Measurements from ENCODE around the gene LRRC36.

The LRRC36 gene

DNA sequence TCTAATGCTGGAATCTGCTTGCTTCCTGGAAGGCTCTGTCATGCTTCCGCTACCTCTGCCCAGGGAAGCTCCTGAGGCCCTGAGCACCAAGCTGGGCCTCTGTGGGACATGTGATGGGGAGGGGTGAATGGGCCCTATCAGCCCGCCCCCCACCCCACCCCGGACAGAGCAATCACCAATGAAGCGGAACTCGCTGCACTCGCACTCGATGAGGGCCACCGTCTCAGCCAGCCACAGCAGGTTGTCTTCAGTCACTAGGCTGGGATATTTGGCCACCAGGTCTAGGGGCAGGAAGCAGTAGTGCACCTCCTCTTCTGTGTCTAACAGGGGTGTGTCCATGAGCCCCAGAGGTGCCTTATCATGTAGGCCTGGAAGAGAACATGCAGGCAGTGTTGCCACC is 23.6 kb upstream of the LRRC36 start:
- H3K27me3 ChIP-seq (ENCODE audit: insufficient read depth, poor library complexity, severe bottlenecking): no peaks in the 10 kb centered on the region

DNA sequence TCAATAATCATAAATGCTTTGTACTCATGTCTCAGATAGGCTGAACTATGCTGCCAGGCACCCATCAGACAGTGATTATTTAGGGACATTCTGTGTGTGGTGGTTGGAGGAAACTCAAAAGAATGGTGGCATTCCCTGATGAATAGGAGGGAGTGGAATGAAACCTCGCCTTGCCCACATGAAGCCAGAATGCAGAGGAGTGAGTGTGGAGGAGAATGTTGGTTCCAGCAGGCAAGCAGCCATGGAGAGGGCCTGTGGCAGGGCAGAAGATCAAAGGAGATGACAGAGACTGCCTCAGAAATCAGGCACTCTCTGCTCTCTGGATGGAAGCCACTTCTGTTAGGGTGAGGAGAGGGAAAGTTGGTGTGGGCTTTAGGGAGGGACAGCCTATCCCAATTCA is 22.6 kb upstream of the LRRC36 start:
- no peak for DNase-seq (ENCODE audit: low read depth in 1 of 2, low spot score in 1 of 2)
- H3K27me3 ChIP-seq (ENCODE audit: insufficient read depth, poor library complexity, severe bottlenecking): no peaks in the 10 kb centered on the region
- H3K27ac ChIP-seq (replicated peaks): no peak overlapping the region
- no peak overlapping the region for H3K4me3 ChIP-seq (replicated peaks; ENCODE audit: insufficient read depth, low read length)
- TF ChIP-seq, protein P1, sequence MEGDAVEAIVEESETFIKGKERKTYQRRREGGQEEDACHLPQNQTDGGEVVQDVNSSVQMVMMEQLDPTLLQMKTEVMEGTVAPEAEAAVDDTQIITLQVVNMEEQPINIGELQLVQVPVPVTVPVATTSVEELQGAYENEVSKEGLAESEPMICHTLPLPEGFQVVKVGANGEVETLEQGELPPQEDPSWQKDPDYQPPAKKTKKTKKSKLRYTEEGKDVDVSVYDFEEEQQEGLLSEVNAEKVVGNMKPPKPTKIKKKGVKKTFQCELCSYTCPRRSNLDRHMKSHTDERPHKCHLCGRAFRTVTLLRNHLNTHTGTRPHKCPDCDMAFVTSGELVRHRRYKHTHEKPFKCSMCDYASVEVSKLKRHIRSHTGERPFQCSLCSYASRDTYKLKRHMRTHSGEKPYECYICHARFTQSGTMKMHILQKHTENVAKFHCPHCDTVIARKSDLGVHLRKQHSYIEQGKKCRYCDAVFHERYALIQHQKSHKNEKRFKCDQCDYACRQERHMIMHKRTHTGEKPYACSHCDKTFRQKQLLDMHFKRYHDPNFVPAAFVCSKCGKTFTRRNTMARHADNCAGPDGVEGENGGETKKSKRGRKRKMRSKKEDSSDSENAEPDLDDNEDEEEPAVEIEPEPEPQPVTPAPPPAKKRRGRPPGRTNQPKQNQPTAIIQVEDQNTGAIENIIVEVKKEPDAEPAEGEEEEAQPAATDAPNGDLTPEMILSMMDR (IDR thresholded peaks at IDR 0.05; ENCODE audit: insufficient read depth, low read length): no peak
- TF ChIP-seq POLR2AphosphoS5 (IDR thresholded peaks at IDR 0.05; ENCODE audit: low read depth) (no peak), GABPA (IDR thresholded peaks at IDR 0.05; ENCODE audit: low read depth) (no peak), REST (IDR thresholded peaks at IDR 0.05; ENCODE audit: insufficient replicate concordance, low read depth) (no peak), SPI1 (IDR thresholded peaks at IDR 0.05; ENCODE audit: borderline replicate concordance, low read depth) (no peak)

More for the DNA sequence above, 23.6 kb upstream of the LRRC36 start:
- no peak overlapping the region for H3K4me3 ChIP-seq (replicated peaks; ENCODE audit: insufficient read depth, low read length)
- TF ChIP-seq GABPA (IDR thresholded peaks at IDR 0.05; ENCODE audit: low read depth): no peak
- no peak for TF ChIP-seq REST (IDR thresholded peaks at IDR 0.05; ENCODE audit: insufficient replicate concordance, low read depth)
- TF ChIP-seq, protein P1 (IDR thresholded peaks at IDR 0.05; ENCODE audit: insufficient read depth, low read length): no peak
- no peak for TF ChIP-seq SPI1 (IDR thresholded peaks at IDR 0.05; ENCODE audit: borderline replicate concordance, low read depth)
- TF ChIP-seq POLR2AphosphoS5 (IDR thresholded peaks at IDR 0.05; ENCODE audit: low read depth): no peak
- no peak overlapping the region for H3K27ac ChIP-seq (replicated peaks)
- no peak for DNase-seq (ENCODE audit: low read depth in 1 of 2, low spot score in 1 of 2)

DNA sequence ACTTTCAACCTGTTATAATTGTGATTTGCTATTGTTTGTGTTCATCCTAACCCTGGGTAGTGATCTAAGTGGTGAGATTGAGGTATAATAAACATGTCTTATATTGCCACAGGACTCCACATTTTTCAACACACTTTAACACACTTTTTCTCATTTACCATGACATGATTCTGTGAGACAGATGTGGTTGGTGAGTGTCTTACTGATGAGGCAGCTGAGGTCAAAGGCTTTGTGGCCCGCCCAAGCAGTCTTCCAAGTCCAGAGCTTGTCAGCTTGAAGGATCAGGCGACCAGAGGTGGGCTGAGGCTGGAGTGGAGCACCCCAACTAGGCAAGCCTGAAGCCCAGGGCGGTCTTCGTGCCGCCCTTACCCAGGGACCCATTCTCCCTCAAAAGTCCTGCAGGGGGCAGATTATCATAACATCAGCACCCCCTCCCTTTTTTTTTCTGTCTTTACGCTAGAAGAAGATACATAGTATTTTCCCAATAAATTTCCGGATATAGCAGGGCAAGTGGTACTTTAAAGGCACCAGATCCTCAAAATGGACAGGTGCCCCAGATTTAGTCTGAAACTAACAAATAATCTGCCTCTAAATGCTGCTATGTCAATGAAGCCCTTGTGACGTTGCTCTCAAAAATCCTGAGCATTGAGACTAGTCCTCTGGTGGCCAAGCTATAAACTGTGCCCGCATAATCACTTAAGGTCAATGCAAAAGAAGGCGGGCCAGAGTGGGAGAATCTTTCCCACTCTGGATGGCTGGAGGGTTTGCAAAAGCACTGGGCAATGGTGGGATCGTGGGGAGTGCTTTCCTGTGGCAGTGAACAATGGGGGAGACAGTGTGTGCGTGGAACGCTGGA is 21.2 kb upstream of the LRRC36 start:
- Histone ChIP-seq H3K27me3 (ENCODE audit: insufficient read depth, poor library complexity, severe bottlenecking) (no peaks in the 10 kb centered on the region), H3K27ac (replicated peaks) (no peak overlapping the region), H3K4me3 (replicated peaks; ENCODE audit: insufficient read depth, low read length) (no peak overlapping the region)
- no peak for DNase-seq (ENCODE audit: low read depth in 1 of 2, low spot score in 1 of 2)
- TF ChIP-seq GABPA (IDR thresholded peaks at IDR 0.05; ENCODE audit: low read depth): no peak
- no peak for TF ChIP-seq POLR2AphosphoS5 (IDR thresholded peaks at IDR 0.05; ENCODE audit: low read depth)
- TF ChIP-seq SPI1 (IDR thresholded peaks at IDR 0.05; ENCODE audit: borderline replicate concordance, low read depth): no peak
- no peak for TF ChIP-seq REST (IDR thresholded peaks at IDR 0.05; ENCODE audit: insufficient replicate concordance, low read depth)
- TF ChIP-seq, protein P1 (IDR thresholded peaks at IDR 0.05; ENCODE audit: insufficient read depth, low read length): no peak
